Measurements from ENCODE around the gene ZNF45.
A peak's percentile ranks its signal among the peaks of the same experiment; 100 is the strongest.

Gene ZNF45

DNA sequence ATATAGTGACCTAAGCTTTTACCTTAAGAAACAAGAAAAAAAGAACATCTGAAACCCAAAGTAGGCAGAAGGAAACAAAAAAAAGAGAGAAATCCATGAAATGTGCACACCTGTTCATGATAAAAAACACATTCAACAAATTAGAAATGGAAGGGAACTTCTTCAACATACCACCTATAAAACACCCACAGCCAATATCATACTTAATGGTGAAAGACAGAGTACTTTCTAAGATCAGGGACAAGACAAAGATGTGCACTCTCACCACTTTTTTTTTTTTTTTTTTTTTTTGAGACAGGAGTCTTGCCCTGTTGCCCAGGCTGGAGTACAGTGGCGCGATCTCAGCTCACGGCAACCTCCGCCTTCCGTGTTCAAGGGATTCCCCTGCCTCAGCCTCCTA, 29.2 kb downstream of the ZNF45 start:
- Histone ChIP-seq H3K4me1 (no peaks in the 10 kb centered on the region), H3K27me3 (no peaks in the 10 kb centered on the region), H3K36me3 (peaks cover 12% of the 10 kb centered on the region), H3K9me3 (no peaks in the 10 kb centered on the region), H3K4me3 (ENCODE audit: low read depth, low read length) (no peak overlapping the region)
- no peak for DNase-seq
- no peak for TF ChIP-seq CTCF (IDR thresholded peaks at IDR 0.05; ENCODE audit: low read depth, low read length)

- DNase-seq = no peak
- Histone ChIP-seq H3K36me3 (0 out of 2 replicates have a peak, but pooled peaks cover 4% of the 10 kb centered on the region), H3K4me1 (no peaks in the 10 kb centered on the region), H3K9me3 (no peaks in the 10 kb centered on the region), H3K27me3 (no peaks in the 10 kb centered on the region), H3K4me3 (ENCODE audit: low read depth, low read length) (peak overlapping the region; percentile 89)
- no peak for TF ChIP-seq CTCF (IDR thresholded peaks at IDR 0.05; ENCODE audit: low read depth, low read length)
Measured at GRCh38 chr19:43902399-43902798, 32.7 kb downstream of the ZNF45 start.

- no peak for TF ChIP-seq CTCF (IDR thresholded peaks at IDR 0.05; ENCODE audit: low read depth, low read length)
- H3K27me3 ChIP-seq = no peaks in the 10 kb centered on the region
- peak; percentile 85 for DNase-seq
- H3K9me3 ChIP-seq = no peaks in the 10 kb centered on the region
- 0 out of 2 replicates have a peak, but pooled peaks cover 4% of the 10 kb centered on the region for H3K36me3 ChIP-seq
- no peaks in the 10 kb centered on the region for H3K4me1 ChIP-seq
- peak overlapping the region; percentile 89 for H3K4me3 ChIP-seq (ENCODE audit: low read depth, low read length)
Measured at GRCh38 chr19:43901395-43902390, 33.4 kb downstream of the ZNF45 start.

DNA sequence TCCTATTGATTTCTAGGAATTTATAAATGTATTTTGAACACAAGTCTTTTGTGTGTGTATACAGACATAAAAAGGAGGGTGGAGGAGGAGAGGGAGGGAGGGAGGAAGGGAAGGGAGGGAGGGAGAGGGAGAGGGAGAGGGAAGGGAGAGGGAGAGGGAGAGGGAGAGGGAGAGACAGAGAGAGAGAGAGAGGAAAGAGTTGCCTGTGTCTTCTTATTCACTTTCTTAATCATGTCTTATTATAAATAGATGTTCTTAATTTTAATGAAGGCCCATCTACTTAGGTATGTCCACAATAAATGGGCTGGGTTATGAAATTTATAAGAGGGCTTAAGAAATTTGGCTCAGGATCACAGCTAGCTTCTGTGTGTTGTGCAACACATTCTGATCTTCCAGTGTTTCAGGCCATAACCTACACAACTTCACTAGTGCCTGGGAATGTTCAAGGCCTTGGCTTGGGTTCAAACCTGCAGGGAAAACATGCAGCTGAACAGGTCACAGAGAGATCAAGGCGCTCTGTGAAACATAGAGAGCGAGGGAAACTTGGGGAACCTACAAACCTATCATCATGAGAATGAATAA, 39.3 kb downstream of the ZNF45 start:
- H3K4me1 ChIP-seq = no peaks in the 10 kb centered on the region
- DNase-seq = no peak
- no peak overlapping the region for H3K4me3 ChIP-seq (ENCODE audit: low read depth, low read length)
- no peak for TF ChIP-seq CTCF (IDR thresholded peaks at IDR 0.05; ENCODE audit: low read depth, low read length)
- H3K9me3 ChIP-seq = no peaks in the 10 kb centered on the region
- H3K36me3 ChIP-seq = no peaks in the 10 kb centered on the region
- no peaks in the 10 kb centered on the region for H3K27me3 ChIP-seq

GRCh38 chr19:43883864-43884263, 51.2 kb downstream of the ZNF45 start, which contains the start of gene ZNF404:
Gene ZNF404, minus strand, starts transcription at chr19:43883964.
- Histone ChIP-seq H3K4me1 (no peaks in the 10 kb centered on the region), H3K27me3 (no peaks in the 10 kb centered on the region), H3K9me3 (no peaks in the 10 kb centered on the region), H3K36me3 (no peaks in the 10 kb centered on the region), H3K4me3 (ENCODE audit: low read depth, low read length) (no peak within 1 kb of the TSS)
- TF ChIP-seq CTCF (IDR thresholded peaks at IDR 0.05; ENCODE audit: low read depth, low read length) = no peak
- DNase-seq = no peak

DNA sequence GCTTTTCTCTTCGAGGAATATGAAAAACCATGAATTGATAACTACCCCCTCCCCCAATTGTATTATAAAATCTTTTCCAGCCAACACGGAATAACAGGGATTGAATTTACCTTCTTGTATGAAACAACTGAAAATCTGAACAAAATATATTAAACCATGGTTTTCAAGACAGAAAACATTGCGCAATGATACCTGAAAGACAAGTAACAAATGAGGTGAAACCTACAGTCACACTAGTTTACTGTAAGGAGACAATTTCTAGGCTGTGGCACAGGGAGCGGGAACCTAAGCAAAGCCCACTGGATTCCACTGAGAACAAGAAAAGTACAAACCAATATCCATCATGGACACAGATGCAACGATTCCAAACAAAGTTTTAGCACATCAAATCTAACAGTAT, 54.6 kb downstream of the ZNF45 start:
- H3K27me3 ChIP-seq = no peaks in the 10 kb centered on the region
- H3K9me3 ChIP-seq = no peaks in the 10 kb centered on the region
- H3K4me1 ChIP-seq = no peaks in the 10 kb centered on the region
- H3K4me3 ChIP-seq (ENCODE audit: low read depth, low read length) = no peak overlapping the region
- DNase-seq = no peak
- H3K36me3 ChIP-seq = no peaks in the 10 kb centered on the region
- no peak for TF ChIP-seq CTCF (IDR thresholded peaks at IDR 0.05; ENCODE audit: low read depth, low read length)
